GM23338 (cell line): ENCODE data around the gene SEPTIN8. TPM values are rescaled to one million over a fixed set of nuclear protein-coding genes. Genes with fewer than 3 reads are reported as not detected.

Source experiments
- ATAC-seq: fragments of 200-7000 bp; cut with Tn5 transposase; 3 replicates; pipeline ENCODE4 v1.9.1; 2020
- DNase-seq: peaks from one replicate; pipeline ENCODE4 v3.0.0-alpha.2; 2015; ENCODE audit warnings: low spot score
- H2AFZ ChIP-seq: fragments of 200-600 bp; sonication (generic); 2 replicates; pipeline ENCODE4 v1.8.0; 2016; ENCODE audit warnings: antibody characterized with exemption, mild to moderate bottlenecking, moderate library complexity
- H3F3A ChIP-seq: fragments of 200-600 bp; sonication (generic); replicated peaks from 2 replicates; pipeline ENCODE4 v1.8.0; 2017; ENCODE audit warnings: antibody characterized with exemption, mixed run types, low read depth
- H3K27ac ChIP-seq: fragments of 200-600 bp; sonication (generic); 2 replicates; pipeline ENCODE4 v1.6.1; 2016; ENCODE audit warnings: low read depth
- H3K27me3 ChIP-seq: fragments of 200-600 bp; sonication (generic); 2 replicates; pipeline ENCODE4 v1.8.0; 2016; ENCODE audit warnings: mild to moderate bottlenecking, mixed run types, moderate library complexity; ENCODE audit not compliant: insufficient read depth
- H3K36me3 ChIP-seq: fragments of 200-600 bp; sonication (generic); 2 replicates; pipeline ENCODE4 v1.8.0; 2016; ENCODE audit warnings: mild to moderate bottlenecking; ENCODE audit not compliant: insufficient read depth
- H3K4me1 ChIP-seq: fragments of 200-600 bp; sonication (generic); 2 replicates; pipeline ENCODE4 v1.8.0; 2016; ENCODE audit warnings: mild to moderate bottlenecking, moderate library complexity; ENCODE audit not compliant: insufficient read depth
- H3K4me2 ChIP-seq: fragments of 200-600 bp; sonication (generic); 2 replicates; pipeline ENCODE4 v1.7.1; 2017; ENCODE audit warnings: mixed run types
- H3K4me3 ChIP-seq: fragments of 200-600 bp; sonication (generic); 2 replicates; pipeline ENCODE4 v1.6.1; 2016; ENCODE audit warnings: mixed run types
- H3K79me2 ChIP-seq: fragments of 200-600 bp; sonication (generic); replicated peaks from 2 replicates; pipeline ENCODE4 v1.8.0; 2017; ENCODE audit warnings: mild to moderate bottlenecking; ENCODE audit not compliant: insufficient read depth
- H3K9me2 ChIP-seq: fragments of 200-600 bp; sonication (generic); 2 replicates; pipeline ENCODE4 v1.8.0; 2017; ENCODE audit not compliant: insufficient read depth
- H4K20me1 ChIP-seq: fragments of 200-600 bp; sonication (generic); replicated peaks from 2 replicates; pipeline ENCODE4 v1.8.0; 2017; ENCODE audit warnings: mild to moderate bottlenecking; ENCODE audit not compliant: insufficient read depth
- H3K27ac Mint-ChIP-seq: 2 replicates; pipeline ENCODE4 v1.8.0; 2020; ENCODE audit warnings: inconsistent platforms, mild to moderate bottlenecking, moderate library complexity, mixed read lengths
- H3K27me3 Mint-ChIP-seq: 3 replicates; pipeline ENCODE4 v1.8.0; 2022; ENCODE audit warnings: low read depth, mild to moderate bottlenecking, moderate library complexity, mixed read lengths, inconsistent platforms; ENCODE audit not compliant: insufficient read depth, poor library complexity
- H3K36me3 Mint-ChIP-seq: 3 replicates; pipeline ENCODE4 v1.8.0; 2021; ENCODE audit warnings: low read depth, mild to moderate bottlenecking, inconsistent platforms, moderate library complexity, mixed read lengths
- H3K4me1 Mint-ChIP-seq: 3 replicates; pipeline ENCODE4 v1.8.0; 2020; ENCODE audit warnings: mild to moderate bottlenecking, inconsistent platforms, mixed read lengths
- H3K4me3 Mint-ChIP-seq: 3 replicates; pipeline ENCODE4 v1.8.0; 2021; ENCODE audit warnings: moderate library complexity, mild to moderate bottlenecking, inconsistent platforms, mixed read lengths
- H3K9me3 Mint-ChIP-seq: 3 replicates; pipeline ENCODE4 v1.8.0; 2020; ENCODE audit warnings: moderate library complexity, mild to moderate bottlenecking, inconsistent platforms, mixed read lengths
- CREB1 ChIP-seq: fragments of 250-450 bp; sonication (Bioruptor Pico); IDR thresholded peaks from 2 replicates; pipeline ENCODE4 v1.5.0; 2020; ENCODE audit warnings: low read depth, mild to moderate bottlenecking, moderate library complexity
- EZH2 ChIP-seq: fragments of 200-600 bp; sonication (generic); IDR thresholded peaks from one replicate; pipeline ENCODE4 v1.8.0; 2017; ENCODE audit warnings: antibody characterized with exemption, mild to moderate bottlenecking, low read depth; ENCODE audit not compliant: unreplicated experiment
- EZH2phosphoT487 ChIP-seq: fragments of 200-600 bp; sonication (generic); IDR thresholded peaks from one replicate; pipeline ENCODE4 v1.8.1; 2018; ENCODE audit warnings: antibody characterized with exemption; ENCODE audit not compliant: unreplicated experiment
- JUNB ChIP-seq: IDR thresholded peaks from one replicate; pipeline ENCODE4 v1.6.1; 2016; ENCODE audit warnings: antibody characterized with exemption; ENCODE audit not compliant: unreplicated experiment
- NANOG ChIP-seq: IDR thresholded peaks from 2 replicates; pipeline ENCODE4 v1.6.1; 2016; ENCODE audit warnings: antibody characterized with exemption, borderline replicate concordance
- POLR2AphosphoS5 ChIP-seq: IDR thresholded peaks from 2 replicates; pipeline ENCODE4 v1.6.1; 2016; ENCODE audit warnings: antibody characterized with exemption, low read depth
- STAT1 ChIP-seq: IDR thresholded peaks from one replicate; pipeline ENCODE4 v1.6.1; 2016; ENCODE audit warnings: antibody characterized with exemption; ENCODE audit not compliant: unreplicated experiment
- ZNF114 ChIP-seq: fragments of 250-450 bp; sonication (Bioruptor Pico); IDR thresholded peaks from 2 replicates; pipeline ENCODE4 v1.5.0; 2020; ENCODE audit warnings: mild to moderate bottlenecking, moderate library complexity
- ZNF331 ChIP-seq: fragments of 250-450 bp; sonication (Bioruptor Pico); IDR thresholded peaks from 2 replicates; pipeline ENCODE4 v1.5.0; 2020; ENCODE audit warnings: low read depth, mild to moderate bottlenecking, moderate library complexity
- polyA plus RNA-seq: library from polyadenylated mRNA; unstranded; fragments of >200 nt; fragmentation: Nextera tagmentation; extraction: Ambion mirVana; gene quantifications from 2 replicates; pipeline ENCODE4 v1.2.1, GENCODE V29; 2016
- total RNA-seq: library from RNA; depleted of rRNA; stranded (reverse); fragments of >200 nt; shearing (Covaris generic); gene quantifications from 2 replicates; pipeline ENCODE4 v1.2.3, GENCODE V29; 2014
- TF ChIP-seq, protein P1 (sequence below), 2 experiments: fragments of 200-600 bp in 1 of 2; sonication (generic) in 1 of 2; conservative IDR thresholded peaks; 2 replicates each; pipeline versions ENCODE4 v1.5.1 to v1.6.1; 2016 to 2017; ENCODE audit warnings: antibody characterized with exemption in 2 of 2, low read depth in 2 of 2, mild to moderate bottlenecking in 2 of 2, moderate library complexity in 1 of 2
- TF ChIP-seq, protein P2 (sequence below): fragments of 250-450 bp; sonication (Bioruptor Pico); IDR thresholded peaks from 2 replicates; pipeline ENCODE4 v1.5.0; 2020; ENCODE audit warnings: mild to moderate bottlenecking, moderate library complexity
- TF ChIP-seq, protein P3 (sequence below): IDR thresholded peaks from 2 replicates; pipeline ENCODE4 v1.6.1; 2016; ENCODE audit warnings: antibody characterized with exemption
- TF ChIP-seq, protein P4 (sequence below): IDR thresholded peaks from one replicate; pipeline ENCODE4 v1.6.1; 2018; ENCODE audit warnings: antibody characterized with exemption; ENCODE audit not compliant: unreplicated experiment

Gene SEPTIN8
- total and polyA plus RNA-seq, 2 experiments from 2014 or later = 8.8 to 45.0 TPM

DNA sequence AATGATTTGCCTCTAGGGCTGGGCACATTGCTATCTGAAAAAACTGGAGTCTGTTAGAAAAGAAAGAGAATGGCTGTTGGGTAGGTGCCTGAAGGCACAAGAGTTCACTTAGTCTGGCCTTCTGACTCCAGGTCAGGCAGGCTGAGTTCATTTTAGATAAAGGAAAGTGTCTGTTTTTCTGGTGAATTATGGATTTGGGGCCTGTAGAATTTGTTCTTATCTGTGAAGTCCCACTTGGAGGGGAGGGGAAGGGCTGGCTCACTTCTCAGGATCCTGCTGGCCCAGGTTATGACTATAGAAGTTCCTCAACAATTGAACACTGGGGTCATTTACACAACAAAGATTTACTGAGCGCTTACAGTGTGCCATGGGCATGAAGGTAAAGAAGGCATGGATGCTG is 11.5 kb upstream of the SEPTIN8 start:
- H3K27ac ChIP-seq = no peak overlapping the region
- H4K20me1 ChIP-seq = no peaks in the 10 kb centered on the region
- no peaks in the 10 kb centered on the region for H3K4me1 ChIP-seq
- Mint-ChIP-seq H3K36me3 (no peaks in the 10 kb centered on the region), H3K9me3 (no peaks in the 10 kb centered on the region), H3K27me3 (peaks cover 14% of the 10 kb centered on the region), H3K4me1 (peaks cover 11% of the 10 kb centered on the region), H3K4me3 (no peak overlapping the region), H3K27ac (no peak overlapping the region)
- H3K27me3 ChIP-seq = no peaks in the 10 kb centered on the region
- no peak overlapping the region for H3K4me2 ChIP-seq
- no peaks in the 10 kb centered on the region for H3F3A ChIP-seq
- H3K9me2 ChIP-seq = no peaks in the 10 kb centered on the region
- no peak overlapping the region for H2AFZ ChIP-seq
- TF ChIP-seq CREB1 (CRISPR knock-in tag) (no peak), JUNB (no peak), EZH2phosphoT487 (no peak), NANOG (no peak), POLR2AphosphoS5 (no peak), STAT1 (no peak), ZNF114 (CRISPR knock-in tag) (no peak), EZH2 (no peak), ZNF331 (CRISPR knock-in tag) (no peak)
- TF ChIP-seq, protein P1, sequence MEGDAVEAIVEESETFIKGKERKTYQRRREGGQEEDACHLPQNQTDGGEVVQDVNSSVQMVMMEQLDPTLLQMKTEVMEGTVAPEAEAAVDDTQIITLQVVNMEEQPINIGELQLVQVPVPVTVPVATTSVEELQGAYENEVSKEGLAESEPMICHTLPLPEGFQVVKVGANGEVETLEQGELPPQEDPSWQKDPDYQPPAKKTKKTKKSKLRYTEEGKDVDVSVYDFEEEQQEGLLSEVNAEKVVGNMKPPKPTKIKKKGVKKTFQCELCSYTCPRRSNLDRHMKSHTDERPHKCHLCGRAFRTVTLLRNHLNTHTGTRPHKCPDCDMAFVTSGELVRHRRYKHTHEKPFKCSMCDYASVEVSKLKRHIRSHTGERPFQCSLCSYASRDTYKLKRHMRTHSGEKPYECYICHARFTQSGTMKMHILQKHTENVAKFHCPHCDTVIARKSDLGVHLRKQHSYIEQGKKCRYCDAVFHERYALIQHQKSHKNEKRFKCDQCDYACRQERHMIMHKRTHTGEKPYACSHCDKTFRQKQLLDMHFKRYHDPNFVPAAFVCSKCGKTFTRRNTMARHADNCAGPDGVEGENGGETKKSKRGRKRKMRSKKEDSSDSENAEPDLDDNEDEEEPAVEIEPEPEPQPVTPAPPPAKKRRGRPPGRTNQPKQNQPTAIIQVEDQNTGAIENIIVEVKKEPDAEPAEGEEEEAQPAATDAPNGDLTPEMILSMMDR (conservative IDR thresholded peaks at IDR 0.05; ENCODE audit: low read depth in 2 of 2) = no peak
- TF ChIP-seq, protein P2, sequence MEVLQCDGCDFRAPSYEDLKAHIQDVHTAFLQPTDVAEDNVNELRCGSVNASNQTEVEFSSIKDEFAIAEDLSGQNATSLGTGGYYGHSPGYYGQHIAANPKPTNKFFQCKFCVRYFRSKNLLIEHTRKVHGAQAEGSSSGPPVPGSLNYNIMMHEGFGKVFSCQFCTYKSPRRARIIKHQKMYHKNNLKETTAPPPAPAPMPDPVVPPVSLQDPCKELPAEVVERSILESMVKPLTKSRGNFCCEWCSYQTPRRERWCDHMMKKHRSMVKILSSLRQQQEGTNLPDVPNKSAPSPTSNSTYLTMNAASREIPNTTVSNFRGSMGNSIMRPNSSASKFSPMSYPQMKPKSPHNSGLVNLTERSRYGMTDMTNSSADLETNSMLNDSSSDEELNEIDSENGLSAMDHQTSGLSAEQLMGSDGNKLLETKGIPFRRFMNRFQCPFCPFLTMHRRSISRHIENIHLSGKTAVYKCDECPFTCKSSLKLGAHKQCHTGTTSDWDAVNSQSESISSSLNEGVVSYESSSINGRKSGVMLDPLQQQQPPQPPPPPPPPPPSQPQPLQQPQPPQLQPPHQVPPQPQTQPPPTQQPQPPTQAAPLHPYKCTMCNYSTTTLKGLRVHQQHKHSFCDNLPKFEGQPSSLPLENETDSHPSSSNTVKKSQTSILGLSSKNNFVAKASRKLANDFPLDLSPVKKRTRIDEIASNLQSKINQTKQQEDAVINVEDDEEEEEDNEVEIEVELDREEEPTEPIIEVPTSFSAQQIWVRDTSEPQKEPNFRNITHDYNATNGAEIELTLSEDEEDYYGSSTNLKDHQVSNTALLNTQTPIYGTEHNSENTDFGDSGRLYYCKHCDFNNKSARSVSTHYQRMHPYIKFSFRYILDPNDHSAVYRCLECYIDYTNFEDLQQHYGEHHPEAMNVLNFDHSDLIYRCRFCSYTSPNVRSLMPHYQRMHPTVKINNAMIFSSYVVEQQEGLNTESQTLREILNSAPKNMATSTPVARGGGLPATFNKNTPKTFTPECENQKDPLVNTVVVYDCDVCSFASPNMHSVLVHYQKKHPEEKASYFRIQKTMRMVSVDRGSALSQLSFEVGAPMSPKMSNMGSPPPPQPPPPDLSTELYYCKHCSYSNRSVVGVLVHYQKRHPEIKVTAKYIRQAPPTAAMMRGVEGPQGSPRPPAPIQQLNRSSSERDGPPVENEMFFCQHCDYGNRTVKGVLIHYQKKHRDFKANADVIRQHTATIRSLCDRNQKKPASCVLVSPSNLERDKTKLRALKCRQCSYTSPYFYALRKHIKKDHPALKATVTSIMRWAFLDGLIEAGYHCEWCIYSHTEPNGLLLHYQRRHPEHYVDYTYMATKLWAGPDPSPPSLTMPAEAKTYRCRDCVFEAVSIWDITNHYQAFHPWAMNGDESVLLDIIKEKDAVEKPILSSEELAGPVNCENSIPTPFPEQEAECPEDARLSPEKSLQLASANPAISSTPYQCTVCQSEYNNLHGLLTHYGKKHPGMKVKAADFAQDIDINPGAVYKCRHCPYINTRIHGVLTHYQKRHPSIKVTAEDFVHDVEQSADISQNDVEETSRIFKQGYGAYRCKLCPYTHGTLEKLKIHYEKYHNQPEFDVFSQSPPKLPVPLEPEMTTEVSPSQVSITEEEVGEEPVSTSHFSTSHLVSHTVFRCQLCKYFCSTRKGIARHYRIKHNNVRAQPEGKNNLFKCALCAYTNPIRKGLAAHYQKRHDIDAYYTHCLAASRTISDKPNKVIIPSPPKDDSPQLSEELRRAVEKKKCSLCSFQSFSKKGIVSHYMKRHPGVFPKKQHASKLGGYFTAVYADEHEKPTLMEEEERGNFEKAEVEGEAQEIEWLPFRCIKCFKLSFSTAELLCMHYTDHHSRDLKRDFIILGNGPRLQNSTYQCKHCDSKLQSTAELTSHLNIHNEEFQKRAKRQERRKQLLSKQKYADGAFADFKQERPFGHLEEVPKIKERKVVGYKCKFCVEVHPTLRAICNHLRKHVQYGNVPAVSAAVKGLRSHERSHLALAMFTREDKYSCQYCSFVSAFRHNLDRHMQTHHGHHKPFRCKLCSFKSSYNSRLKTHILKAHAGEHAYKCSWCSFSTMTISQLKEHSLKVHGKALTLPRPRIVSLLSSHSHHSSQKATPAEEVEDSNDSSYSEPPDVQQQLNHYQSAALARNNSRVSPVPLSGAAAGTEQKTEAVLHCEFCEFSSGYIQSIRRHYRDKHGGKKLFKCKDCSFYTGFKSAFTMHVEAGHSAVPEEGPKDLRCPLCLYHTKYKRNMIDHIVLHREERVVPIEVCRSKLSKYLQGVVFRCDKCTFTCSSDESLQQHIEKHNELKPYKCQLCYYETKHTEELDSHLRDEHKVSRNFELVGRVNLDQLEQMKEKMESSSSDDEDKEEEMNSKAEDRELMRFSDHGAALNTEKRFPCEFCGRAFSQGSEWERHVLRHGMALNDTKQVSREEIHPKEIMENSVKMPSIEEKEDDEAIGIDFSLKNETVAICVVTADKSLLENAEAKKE (CRISPR knock-in tag) = no peak
- TF ChIP-seq, protein P3, sequence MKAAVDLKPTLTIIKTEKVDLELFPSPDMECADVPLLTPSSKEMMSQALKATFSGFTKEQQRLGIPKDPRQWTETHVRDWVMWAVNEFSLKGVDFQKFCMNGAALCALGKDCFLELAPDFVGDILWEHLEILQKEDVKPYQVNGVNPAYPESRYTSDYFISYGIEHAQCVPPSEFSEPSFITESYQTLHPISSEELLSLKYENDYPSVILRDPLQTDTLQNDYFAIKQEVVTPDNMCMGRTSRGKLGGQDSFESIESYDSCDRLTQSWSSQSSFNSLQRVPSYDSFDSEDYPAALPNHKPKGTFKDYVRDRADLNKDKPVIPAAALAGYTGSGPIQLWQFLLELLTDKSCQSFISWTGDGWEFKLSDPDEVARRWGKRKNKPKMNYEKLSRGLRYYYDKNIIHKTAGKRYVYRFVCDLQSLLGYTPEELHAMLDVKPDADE = no peak
- TF ChIP-seq, protein P4, sequence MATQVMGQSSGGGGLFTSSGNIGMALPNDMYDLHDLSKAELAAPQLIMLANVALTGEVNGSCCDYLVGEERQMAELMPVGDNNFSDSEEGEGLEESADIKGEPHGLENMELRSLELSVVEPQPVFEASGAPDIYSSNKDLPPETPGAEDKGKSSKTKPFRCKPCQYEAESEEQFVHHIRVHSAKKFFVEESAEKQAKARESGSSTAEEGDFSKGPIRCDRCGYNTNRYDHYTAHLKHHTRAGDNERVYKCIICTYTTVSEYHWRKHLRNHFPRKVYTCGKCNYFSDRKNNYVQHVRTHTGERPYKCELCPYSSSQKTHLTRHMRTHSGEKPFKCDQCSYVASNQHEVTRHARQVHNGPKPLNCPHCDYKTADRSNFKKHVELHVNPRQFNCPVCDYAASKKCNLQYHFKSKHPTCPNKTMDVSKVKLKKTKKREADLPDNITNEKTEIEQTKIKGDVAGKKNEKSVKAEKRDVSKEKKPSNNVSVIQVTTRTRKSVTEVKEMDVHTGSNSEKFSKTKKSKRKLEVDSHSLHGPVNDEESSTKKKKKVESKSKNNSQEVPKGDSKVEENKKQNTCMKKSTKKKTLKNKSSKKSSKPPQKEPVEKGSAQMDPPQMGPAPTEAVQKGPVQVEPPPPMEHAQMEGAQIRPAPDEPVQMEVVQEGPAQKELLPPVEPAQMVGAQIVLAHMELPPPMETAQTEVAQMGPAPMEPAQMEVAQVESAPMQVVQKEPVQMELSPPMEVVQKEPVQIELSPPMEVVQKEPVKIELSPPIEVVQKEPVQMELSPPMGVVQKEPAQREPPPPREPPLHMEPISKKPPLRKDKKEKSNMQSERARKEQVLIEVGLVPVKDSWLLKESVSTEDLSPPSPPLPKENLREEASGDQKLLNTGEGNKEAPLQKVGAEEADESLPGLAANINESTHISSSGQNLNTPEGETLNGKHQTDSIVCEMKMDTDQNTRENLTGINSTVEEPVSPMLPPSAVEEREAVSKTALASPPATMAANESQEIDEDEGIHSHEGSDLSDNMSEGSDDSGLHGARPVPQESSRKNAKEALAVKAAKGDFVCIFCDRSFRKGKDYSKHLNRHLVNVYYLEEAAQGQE = no peak
- H3K79me2 ChIP-seq = no peaks in the 10 kb centered on the region
- H3K36me3 ChIP-seq = no peaks in the 10 kb centered on the region
- DNase-seq (no peak), ATAC-seq (peak; percentile 48)
- no peak overlapping the region for H3K4me3 ChIP-seq
